ENCODE measurements around the gene SNUPN. TPM values are rescaled to one million over a fixed set of nuclear protein-coding genes. Genes with fewer than 3 reads are reported as not detected.
"Not testable (repeated sequence)": the region's sequence is repeated elsewhere in the genome, so short reads cannot be mapped to it uniquely, and the experiment has no call there.

Gene SNUPN
- total RNA-seq, 1 experiment from 2014 or later: 19.2 TPM

- DNase-seq: peak; percentile 98
- Histone ChIP-seq H3K36me3 (replicated peaks; ENCODE audit: control insufficient read depth, insufficient read depth, low read length) (peaks cover 4% of the 10 kb centered on the region), H3K4me3 (ENCODE audit: insufficient read depth, low read depth, low read length) (peak within 1 kb of the TSS; percentile 86), H3K27me3 (ENCODE audit: control insufficient read depth, insufficient read depth, low read length) (peaks cover 11% of the 10 kb centered on the region)
These were observed 22.0 kb upstream of the SNUPN start, which contains the start of gene SNX33 for GRCh38 chr15:75647370-75648155. SNX33 (plus strand) TSS chr15:75647912; CDS start chr15:75649103, 1,191 bp downstream.

GRCh38 chr15:75646944-75647364 is 21.4 kb upstream of the SNUPN start:
- Histone ChIP-seq H3K27me3 (ENCODE audit: control insufficient read depth, insufficient read depth, low read length) (peaks cover 11% of the 10 kb centered on the region), H3K36me3 (replicated peaks; ENCODE audit: control insufficient read depth, insufficient read depth, low read length) (peaks cover 4% of the 10 kb centered on the region)
- DNase-seq: no peak

GRCh38 chr15:75646112-75646943 is 20.8 kb upstream of the SNUPN start:
- H3K36me3 ChIP-seq (replicated peaks; ENCODE audit: control insufficient read depth, insufficient read depth, low read length): peaks cover 4% of the 10 kb centered on the region
- no peak for DNase-seq
- H3K4me3 ChIP-seq (ENCODE audit: insufficient read depth, low read depth, low read length): peak overlapping the region; percentile 86
- H3K27me3 ChIP-seq (ENCODE audit: control insufficient read depth, insufficient read depth, low read length): peaks cover 11% of the 10 kb centered on the region

More at GRCh38 chr15:75646944-75647364, 21.4 kb upstream of the SNUPN start:
- H3K4me3 ChIP-seq (ENCODE audit: insufficient read depth, low read depth, low read length): peak overlapping the region; percentile 86

DNA sequence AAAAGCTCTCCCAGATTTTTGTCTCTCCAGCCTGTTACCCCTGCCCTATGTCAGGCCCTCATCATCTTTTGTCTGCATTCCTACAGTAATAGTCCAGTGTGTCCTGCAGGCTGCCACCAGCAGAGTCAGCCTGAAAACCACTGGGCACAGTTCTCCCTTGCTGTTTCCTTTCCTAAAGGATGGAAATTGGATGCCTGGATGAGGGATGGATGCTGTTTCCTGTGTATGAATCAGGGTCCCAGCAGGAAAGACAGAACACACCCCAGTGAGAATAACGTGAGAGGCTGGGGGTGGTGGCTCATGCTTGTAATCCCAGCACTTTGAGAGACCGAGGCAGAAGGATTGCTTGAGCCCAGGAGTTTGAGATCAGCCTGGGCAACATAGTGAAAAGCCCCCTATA is 18.9 kb upstream of the SNUPN start:
- no peaks in the 10 kb centered on the region for H3K36me3 ChIP-seq (replicated peaks; ENCODE audit: control insufficient read depth, insufficient read depth, low read length)
- no peak for DNase-seq
- no peak overlapping the region for H3K4me3 ChIP-seq (ENCODE audit: insufficient read depth, low read depth, low read length)
- H3K27me3 ChIP-seq (ENCODE audit: control insufficient read depth, insufficient read depth, low read length): peaks cover 11% of the 10 kb centered on the region

- DNase-seq: no peak
These were observed 16.1 kb upstream of the SNUPN start for GRCh38 chr15:75641603-75642002.

GRCh38 chr15:75641179-75641503 is 15.6 kb upstream of the SNUPN start:
- H3K27me3 ChIP-seq (ENCODE audit: control insufficient read depth, insufficient read depth, low read length): peaks cover 3% of the 10 kb centered on the region; the same call in 1 of the 2 replicates
- no peaks in the 10 kb centered on the region for H3K36me3 ChIP-seq (replicated peaks; ENCODE audit: control insufficient read depth, insufficient read depth, low read length)
- DNase-seq: no peak
- H3K4me3 ChIP-seq (ENCODE audit: insufficient read depth, low read depth, low read length): peak overlapping the region; percentile 100; the same call in 1 of the 2 replicates

More at GRCh38 chr15:75641603-75642002, 16.1 kb upstream of the SNUPN start:
- peaks cover 7% of the 10 kb centered on the region for H3K27me3 ChIP-seq (ENCODE audit: control insufficient read depth, insufficient read depth, low read length)
- no peaks in the 10 kb centered on the region for H3K36me3 ChIP-seq (replicated peaks; ENCODE audit: control insufficient read depth, insufficient read depth, low read length)
- H3K4me3 ChIP-seq (ENCODE audit: insufficient read depth, low read depth, low read length): no peak overlapping the region

DNA sequence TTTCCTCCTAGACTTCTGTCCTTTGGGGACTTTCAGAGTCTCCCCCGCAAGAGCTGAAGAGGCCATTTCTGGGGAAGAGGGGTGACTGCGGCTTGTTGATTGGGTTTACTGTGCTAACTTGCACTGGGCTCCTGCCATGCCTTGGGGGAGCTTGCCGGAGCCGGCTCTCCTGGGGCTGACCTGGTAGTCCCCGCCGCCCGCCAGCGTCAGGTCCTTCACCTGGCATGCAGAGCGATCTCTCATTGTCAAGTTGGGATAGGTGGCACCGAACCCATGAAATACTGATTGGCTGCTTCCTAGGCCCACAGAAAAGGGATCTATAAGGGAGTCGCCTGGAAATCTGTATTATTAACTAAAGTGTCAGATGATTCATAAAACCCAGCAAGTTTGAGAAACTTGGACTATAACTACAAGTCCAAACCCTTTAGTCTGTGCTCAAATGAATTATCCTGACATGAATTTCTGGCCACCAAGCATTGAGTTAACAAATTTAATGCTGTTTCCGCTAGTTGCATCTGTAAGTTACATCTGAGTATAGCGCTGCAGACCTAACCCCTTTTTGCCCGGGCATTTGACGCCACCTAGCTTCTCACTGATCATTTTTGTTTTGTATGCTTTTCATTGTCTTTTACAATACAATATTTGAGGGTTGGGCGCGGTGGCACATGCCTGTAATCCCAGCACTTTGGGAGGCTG is 15.1 kb upstream of the SNUPN start:
- no peaks in the 10 kb centered on the region for H3K36me3 ChIP-seq (replicated peaks; ENCODE audit: control insufficient read depth, insufficient read depth, low read length)
- H3K4me3 ChIP-seq (ENCODE audit: insufficient read depth, low read depth, low read length): peak overlapping the region; percentile 100
- no peaks in the 10 kb centered on the region for H3K27me3 ChIP-seq (ENCODE audit: control insufficient read depth, insufficient read depth, low read length)
- peak; percentile 52 for DNase-seq

- peak; percentile 99 for DNase-seq
- peak within 1 kb of the TSS; percentile 100 for H3K4me3 ChIP-seq (ENCODE audit: insufficient read depth, low read depth, low read length)
- no peaks in the 10 kb centered on the region for H3K36me3 ChIP-seq (replicated peaks; ENCODE audit: control insufficient read depth, insufficient read depth, low read length)
- no peaks in the 10 kb centered on the region for H3K27me3 ChIP-seq (ENCODE audit: control insufficient read depth, insufficient read depth, low read length)
These were observed 14.4 kb upstream of the SNUPN start, which contains the start of gene IMP3 for GRCh38 chr15:75639709-75640482. IMP3 (minus strand) TSS chr15:75640224; CDS start chr15:75640168, 56 bp downstream.

GRCh38 chr15:75639191-75639708 is 13.7 kb upstream of the SNUPN start:
- DNase-seq: peak; percentile 42
- Histone ChIP-seq H3K27me3 (ENCODE audit: control insufficient read depth, insufficient read depth, low read length) (no peaks in the 10 kb centered on the region), H3K4me3 (ENCODE audit: insufficient read depth, low read depth, low read length) (peak overlapping the region; percentile 100), H3K36me3 (replicated peaks; ENCODE audit: control insufficient read depth, insufficient read depth, low read length) (no peaks in the 10 kb centered on the region)

DNA sequence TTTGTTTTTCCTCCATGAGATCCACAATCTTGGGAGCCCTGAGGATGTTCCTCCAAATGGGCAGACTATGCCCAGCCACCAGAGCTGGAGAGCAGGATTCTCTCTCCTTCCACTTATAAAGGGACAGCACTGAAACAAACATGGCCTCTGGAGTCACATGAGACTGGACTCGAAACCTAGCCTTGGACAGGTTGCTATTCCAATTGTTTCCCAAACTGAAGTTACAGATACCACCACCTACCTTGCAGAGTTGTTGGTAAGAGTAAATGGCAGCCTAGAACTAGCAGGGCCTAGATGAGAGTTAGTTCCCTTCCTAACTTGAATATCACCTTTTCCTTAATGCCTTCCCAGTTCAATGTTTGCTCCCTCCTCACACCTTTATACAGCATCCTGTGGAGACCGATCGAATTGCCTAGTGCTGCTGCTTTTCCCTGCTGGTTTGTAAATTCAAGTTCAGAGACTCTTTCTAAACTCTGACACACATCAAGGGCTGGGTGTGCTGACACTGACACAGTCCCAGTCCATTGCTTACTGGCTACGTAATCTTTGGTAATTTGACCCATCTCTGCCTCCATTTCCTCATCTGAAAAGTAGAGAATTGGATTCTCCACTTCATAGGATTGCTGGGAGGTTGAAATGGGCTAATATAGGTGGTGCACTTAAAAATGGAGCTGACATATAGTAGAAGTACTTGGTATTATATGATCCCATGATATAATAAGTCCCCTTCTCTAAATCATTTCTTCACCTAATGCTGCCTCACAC is 11.9 kb upstream of the SNUPN start:
- H3K36me3 ChIP-seq (replicated peaks; ENCODE audit: control insufficient read depth, insufficient read depth, low read length): no peaks in the 10 kb centered on the region
- no peaks in the 10 kb centered on the region for H3K27me3 ChIP-seq (ENCODE audit: control insufficient read depth, insufficient read depth, low read length)
- no peak for DNase-seq
- no peak overlapping the region for H3K4me3 ChIP-seq (ENCODE audit: insufficient read depth, low read depth, low read length)

GRCh38 chr15:75636026-75636425 is 10.5 kb upstream of the SNUPN start:
- H3K27me3 ChIP-seq (ENCODE audit: control insufficient read depth, insufficient read depth, low read length): no peaks in the 10 kb centered on the region
- no peaks in the 10 kb centered on the region for H3K36me3 ChIP-seq (replicated peaks; ENCODE audit: control insufficient read depth, insufficient read depth, low read length)
- H3K4me3 ChIP-seq (ENCODE audit: insufficient read depth, low read depth, low read length): no peak overlapping the region
- no peak for DNase-seq

DNA sequence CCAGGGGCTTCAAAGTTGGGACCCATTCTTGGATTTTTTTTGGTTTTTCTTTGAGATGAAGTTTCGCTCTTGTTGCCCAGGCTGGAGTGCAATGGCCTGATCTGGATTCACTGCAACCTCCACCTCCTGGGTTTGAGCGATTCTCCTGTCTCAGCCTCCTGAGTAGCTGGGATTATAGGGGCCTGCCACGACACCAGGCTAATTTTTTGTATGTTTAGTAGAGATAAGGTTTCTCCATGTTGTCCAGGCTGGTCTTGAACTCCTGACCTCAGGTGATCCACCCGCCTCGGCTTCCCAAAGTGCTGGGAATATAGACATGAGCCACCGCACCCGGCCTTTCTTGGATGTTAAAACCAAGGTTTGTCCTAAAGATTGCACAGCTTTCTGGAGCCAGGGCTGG is 8.4 kb upstream of the SNUPN start:
- not testable (repeated sequence) for DNase-seq; H3K27me3 ChIP-seq (ENCODE audit: control insufficient read depth, insufficient read depth, low read length); H3K36me3 ChIP-seq (replicated peaks; ENCODE audit: control insufficient read depth, insufficient read depth, low read length); H3K4me3 ChIP-seq (ENCODE audit: insufficient read depth, low read depth, low read length)

GRCh38 chr15:75631935-75632334 is 6.4 kb upstream of the SNUPN start:
- Histone ChIP-seq H3K4me3 (ENCODE audit: insufficient read depth, low read depth, low read length) (no peak overlapping the region), H3K36me3 (replicated peaks; ENCODE audit: control insufficient read depth, insufficient read depth, low read length) (no peaks in the 10 kb centered on the region), H3K27me3 (ENCODE audit: control insufficient read depth, insufficient read depth, low read length) (no peaks in the 10 kb centered on the region)
- no peak for DNase-seq
